CD4-positive, alpha-beta T cell treated with Interleukin-17A for 1 hour (primary cell): ENCODE measurements around the gene LRP1.

Experiments used
- DNase-seq: peaks from one replicate; pipeline ENCODE4 v3.0.0-alpha.2; 2020

Gene LRP1

GRCh38 chr12:57157588-57158173 is 29.4 kb downstream of the LRP1 start:
- DNase-seq = peak; percentile 13

- DNase-seq = no peak
Observed at GRCh38 chr12:57158186-57158585, 29.9 kb downstream of the LRP1 start.

GRCh38 chr12:57158665-57159064 is 30.4 kb downstream of the LRP1 start:
- DNase-seq = no peak

GRCh38 chr12:57159311-57159710 is 31.0 kb downstream of the LRP1 start:
- no peak for DNase-seq

- no peak for DNase-seq
Observed at GRCh38 chr12:57160040-57160439, 31.8 kb downstream of the LRP1 start.

- DNase-seq = no peak
Observed at GRCh38 chr12:57160741-57161140, 32.5 kb downstream of the LRP1 start.

- DNase-seq = no peak
Observed at GRCh38 chr12:57161491-57161890, 33.2 kb downstream of the LRP1 start.

GRCh38 chr12:57162553-57163125 is 34.4 kb downstream of the LRP1 start:
- no peak for DNase-seq

- no peak for DNase-seq
Observed at GRCh38 chr12:57164454-57164853, 36.2 kb downstream of the LRP1 start.

- no peak for DNase-seq
Observed at GRCh38 chr12:57164966-57165625, 36.8 kb downstream of the LRP1 start.

GRCh38 chr12:57165741-57166140 is 37.5 kb downstream of the LRP1 start:
- DNase-seq = no peak

GRCh38 chr12:57166971-57167371 is 38.7 kb downstream of the LRP1 start:
- DNase-seq = no peak

GRCh38 chr12:57168058-57168457 is 39.8 kb downstream of the LRP1 start:
- DNase-seq = no peak

GRCh38 chr12:57169046-57169795 is 40.9 kb downstream of the LRP1 start:
- DNase-seq = no peak

- no peak for DNase-seq
Observed at GRCh38 chr12:57169969-57170368, 41.7 kb downstream of the LRP1 start.

GRCh38 chr12:57170408-57170807 is 42.1 kb downstream of the LRP1 start:
- DNase-seq = no peak

GRCh38 chr12:57170927-57171326 is 42.6 kb downstream of the LRP1 start:
- DNase-seq = no peak

GRCh38 chr12:57171668-57172067 is 43.4 kb downstream of the LRP1 start:
- DNase-seq = no peak

GRCh38 chr12:57173089-57173488 is 44.8 kb downstream of the LRP1 start:
- no peak for DNase-seq

GRCh38 chr12:57173683-57174082 is 45.4 kb downstream of the LRP1 start:
- DNase-seq = no peak

GRCh38 chr12:57175428-57176138 is 47.3 kb downstream of the LRP1 start:
- peak; percentile 27 for DNase-seq

- no peak for DNase-seq
Observed at GRCh38 chr12:57176139-57176477, 47.8 kb downstream of the LRP1 start.

GRCh38 chr12:57176846-57177245 is 48.6 kb downstream of the LRP1 start:
- DNase-seq = no peak
